Measurements from ENCODE around the gene ZFHX3. TPM values are rescaled to one million over a fixed set of nuclear protein-coding genes. Genes with fewer than 3 reads are reported as not detected.

The ZFHX3 gene
- total and polyA plus RNA-seq, 9 of the 15 experiments (the other 6 are each of a cell fraction or from before 2014, with no cell fraction given), result 0.01 to 0.23 (median 0.06) TPM; not detected in 4

DNA sequence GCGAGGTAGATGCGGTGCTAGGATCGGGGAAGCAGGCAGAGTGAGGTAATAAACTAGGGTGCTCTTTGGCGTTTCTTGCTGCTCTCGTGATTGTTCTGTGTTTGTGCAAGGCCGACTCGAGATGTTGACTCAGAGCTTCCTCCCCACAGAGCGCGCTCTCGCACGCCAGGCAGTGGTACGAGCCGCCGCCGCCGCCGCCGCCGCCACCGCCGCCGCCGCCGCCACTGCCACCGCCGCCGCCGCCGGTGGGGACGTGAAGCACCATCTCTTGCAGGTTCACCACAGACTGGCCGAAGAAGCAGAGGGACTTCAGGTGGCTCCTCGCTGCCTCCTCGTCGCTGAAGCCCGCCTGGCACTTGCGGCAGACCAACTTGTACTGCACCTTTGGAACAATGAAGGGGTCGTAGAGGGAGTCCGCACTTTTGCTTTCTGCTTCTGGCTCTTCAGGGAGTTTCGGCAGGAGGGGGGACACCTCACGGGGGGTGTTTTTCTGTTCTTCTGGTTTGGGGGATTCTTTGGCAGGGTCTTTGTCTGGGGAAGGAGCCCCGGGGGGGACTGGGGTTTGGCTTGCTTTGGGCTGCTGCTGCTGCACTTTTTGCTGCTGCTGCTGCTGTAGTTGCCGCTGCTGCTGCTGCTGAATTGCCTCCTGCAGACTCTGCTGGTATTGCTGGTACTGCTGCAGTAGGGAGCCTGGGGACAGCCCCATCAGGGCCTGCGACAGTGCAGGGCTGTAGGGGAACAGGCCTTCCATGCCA lies 260.2 kb downstream of the ZFHX3 start (continued):
- TF ChIP-seq, protein P1, sequence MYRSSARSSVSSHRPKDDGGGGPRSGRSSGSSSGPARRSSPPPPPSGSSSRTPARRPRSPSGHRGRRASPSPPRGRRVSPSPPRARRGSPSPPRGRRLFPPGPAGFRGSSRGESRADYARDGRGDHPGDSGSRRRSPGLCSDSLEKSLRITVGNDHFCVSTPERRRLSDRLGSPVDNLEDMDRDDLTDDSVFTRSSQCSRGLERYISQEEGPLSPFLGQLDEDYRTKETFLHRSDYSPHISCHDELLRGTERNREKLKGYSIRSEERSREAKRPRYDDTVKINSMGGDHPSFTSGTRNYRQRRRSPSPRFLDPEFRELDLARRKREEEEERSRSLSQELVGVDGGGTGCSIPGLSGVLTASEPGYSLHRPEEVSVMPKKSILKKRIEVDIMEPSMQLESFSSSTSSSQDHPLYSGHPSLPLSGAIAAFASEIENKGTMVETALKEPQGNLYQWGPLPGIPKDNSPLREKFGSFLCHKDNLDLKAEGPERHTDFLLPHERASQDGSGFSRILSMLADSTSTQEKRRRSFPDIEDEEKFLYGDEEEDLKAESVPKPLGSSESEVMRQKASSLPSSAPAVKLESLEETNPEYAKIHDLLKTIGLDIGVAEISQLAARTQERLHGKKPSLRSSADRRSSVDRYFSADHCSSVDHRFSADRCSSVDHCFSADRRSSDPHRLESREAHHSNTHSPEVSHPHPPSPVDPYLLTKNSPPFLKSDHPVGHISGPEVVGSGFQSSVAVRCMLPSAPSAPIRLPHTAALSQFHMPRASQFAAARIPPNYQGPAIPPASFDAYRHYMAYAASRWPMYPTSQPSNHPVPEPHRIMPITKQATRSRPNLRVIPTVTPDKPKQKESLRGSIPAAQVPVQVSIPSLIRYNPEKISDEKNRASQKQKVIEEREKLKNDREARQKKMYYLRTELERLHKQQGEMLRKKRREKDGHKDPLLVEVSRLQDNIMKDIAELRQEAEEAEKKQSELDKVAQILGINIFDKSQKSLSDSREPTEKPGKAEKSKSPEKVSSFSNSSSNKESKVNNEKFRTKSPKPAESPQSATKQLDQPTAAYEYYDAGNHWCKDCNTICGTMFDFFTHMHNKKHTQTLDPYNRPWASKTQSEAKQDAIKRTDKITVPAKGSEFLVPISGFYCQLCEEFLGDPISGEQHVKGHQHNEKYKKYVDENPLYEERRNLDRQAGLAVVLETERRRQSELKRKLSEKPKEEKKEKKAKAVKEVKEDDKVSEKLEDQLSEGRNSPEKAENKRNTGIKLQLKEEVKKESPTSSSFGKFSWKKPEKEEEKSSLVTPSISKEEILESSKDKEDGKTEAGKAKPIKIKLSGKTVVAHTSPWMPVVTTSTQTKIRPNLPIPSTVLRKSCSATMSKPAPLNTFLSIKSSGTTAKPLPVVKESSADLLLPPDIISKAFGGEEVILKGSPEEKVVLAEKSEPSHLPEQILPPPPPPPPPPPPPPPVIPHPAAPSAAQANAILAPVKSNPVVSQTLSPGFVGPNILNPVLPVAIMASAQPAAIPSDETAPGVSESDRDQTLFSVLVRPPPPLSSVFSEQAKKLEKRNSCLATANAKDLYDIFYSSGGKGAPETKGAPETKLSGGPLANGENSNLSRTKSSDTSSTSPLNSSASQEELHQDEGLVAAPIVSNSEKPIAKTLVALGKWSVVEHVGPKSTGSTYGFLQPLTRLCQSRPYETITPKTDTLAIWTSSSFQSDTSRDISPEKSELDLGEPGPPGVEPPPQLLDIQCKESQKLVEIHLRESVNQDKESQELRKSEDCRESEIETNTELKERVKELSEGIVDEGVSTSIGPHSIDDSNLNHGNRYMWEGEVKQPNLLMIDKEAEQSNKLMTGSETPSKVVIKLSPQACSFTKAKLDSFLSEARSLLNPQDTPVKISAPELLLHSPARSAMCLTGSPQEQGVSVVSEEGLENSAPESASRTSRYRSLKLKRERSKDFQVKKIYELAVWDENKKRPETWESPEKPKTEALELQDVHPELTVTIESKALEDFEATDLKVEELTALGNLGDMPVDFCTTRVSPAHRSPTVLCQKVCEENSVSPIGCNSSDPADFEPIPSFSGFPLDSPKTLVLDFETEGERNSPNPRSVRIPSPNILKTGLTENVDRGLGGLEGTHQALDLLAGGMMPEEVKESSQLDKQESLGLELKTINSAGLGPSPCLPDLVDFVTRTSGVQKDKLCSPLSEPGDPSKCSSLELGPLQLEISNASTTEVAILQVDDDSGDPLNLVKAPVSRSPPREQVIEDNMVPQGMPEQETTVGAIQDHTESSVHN (IDR thresholded peaks at IDR 0.05; ENCODE audit: borderline replicate concordance in 1 of 2, low read depth in 1 of 2), result no peak
- TF ChIP-seq POLR2AphosphoS2 (IDR thresholded peaks at IDR 0.05; ENCODE audit: low read length), result no peak
- no peak for TF ChIP-seq ZNF140 (CRISPR knock-in tag; IDR thresholded peaks at IDR 0.05)
- no peak for TF ChIP-seq ELK1 (CRISPR knock-in tag; IDR thresholded peaks at IDR 0.05)
- TF ChIP-seq ZNF12 (CRISPR knock-in tag; IDR thresholded peaks at IDR 0.05), result no peak
- TF ChIP-seq SRSF9 (IDR thresholded peaks at IDR 0.05; ENCODE audit: borderline replicate concordance, low read depth, low read length), result no peak

All from K562 (cell line).